ENCODE measurements around the gene TSPAN12. TPM values are rescaled to one million over a fixed set of nuclear protein-coding genes. Genes with fewer than 3 reads are reported as not detected.
"Not testable (repeated sequence)": the region's sequence is repeated elsewhere in the genome, so short reads cannot be mapped to it uniquely, and the experiment has no call there.

TSPAN12 gene, protein sequence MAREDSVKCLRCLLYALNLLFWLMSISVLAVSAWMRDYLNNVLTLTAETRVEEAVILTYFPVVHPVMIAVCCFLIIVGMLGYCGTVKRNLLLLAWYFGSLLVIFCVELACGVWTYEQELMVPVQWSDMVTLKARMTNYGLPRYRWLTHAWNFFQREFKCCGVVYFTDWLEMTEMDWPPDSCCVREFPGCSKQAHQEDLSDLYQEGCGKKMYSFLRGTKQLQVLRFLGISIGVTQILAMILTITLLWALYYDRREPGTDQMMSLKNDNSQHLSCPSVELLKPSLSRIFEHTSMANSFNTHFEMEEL
- polyA plus RNA-seq: 99.6 TPM
- long read RNA-seq, donor 1, transcript TSPAN12-201 (8 exons, 2,798 nt): major isoform, 18 of 44 reads
- long read RNA-seq, donor 1, partial matches to known transcripts: 22 of 44 reads
- long read RNA-seq, donor 1, other reads (novel, unspliced or antisense): 0 of 44 reads
- long read RNA-seq, donor 2, transcript TSPAN12-201 (8 exons, 2,798 nt): major isoform, 34 of 84 reads
- long read RNA-seq, donor 2, transcript TSPAN12-202 (9 exons, 1,495 nt): minor isoform, 5 of 84 reads
- long read RNA-seq, donor 2, partial matches to known transcripts: 6 of 84 reads
- long read RNA-seq, donor 2, other reads (novel, unspliced or antisense): 39 of 84 reads
- long read RNA-seq, donor 3, transcript TSPAN12-201 (8 exons, 2,798 nt): major isoform, 19 of 63 reads
- long read RNA-seq, donor 3, partial matches to known transcripts: 15 of 63 reads
- long read RNA-seq, donor 3, other reads (novel, unspliced or antisense): 24 of 63 reads
- long read RNA-seq, donor 4, partial matches to known transcripts: 0 of 1 reads
- long read RNA-seq, donor 4, other reads (novel, unspliced or antisense): 0 of 1 reads
- long read RNA-seq, donor 5, transcript TSPAN12-201 (8 exons, 2,798 nt): major isoform, 7 of 8 reads
- long read RNA-seq, donor 5, partial matches to known transcripts: 0 of 8 reads
- long read RNA-seq, donor 5, other reads (novel, unspliced or antisense): 0 of 8 reads
- long read RNA-seq, donor 6, transcript TSPAN12-201 (8 exons, 2,798 nt): major isoform, 26 of 45 reads
- long read RNA-seq, donor 6, partial matches to known transcripts: 0 of 45 reads
- long read RNA-seq, donor 6, other reads (novel, unspliced or antisense): 16 of 45 reads
- long read RNA-seq, donor 7, transcript TSPAN12-201 (8 exons, 2,798 nt): major isoform, 6 of 6 reads
- long read RNA-seq, donor 7, partial matches to known transcripts: 0 of 6 reads
- long read RNA-seq, donor 7, other reads (novel, unspliced or antisense): 0 of 6 reads
- long read RNA-seq, donor 8, transcript TSPAN12-201 (8 exons, 2,798 nt): major isoform, 15 of 52 reads
- long read RNA-seq, donor 8, transcript TSPAN12-202 (9 exons, 1,495 nt): minor isoform, 6 of 52 reads
- long read RNA-seq, donor 8, partial matches to known transcripts: 12 of 52 reads
- long read RNA-seq, donor 8, other reads (novel, unspliced or antisense): 19 of 52 reads
- long read RNA-seq, donor 9, transcript TSPAN12-201 (8 exons, 2,798 nt): major isoform, 14 of 38 reads
- long read RNA-seq, donor 9, partial matches to known transcripts: 5 of 38 reads
- long read RNA-seq, donor 9, other reads (novel, unspliced or antisense): 16 of 38 reads
- long read RNA-seq, donor 10, transcript TSPAN12-201 (8 exons, 2,798 nt): major isoform, 14 of 37 reads
- long read RNA-seq, donor 10, transcript TSPAN12-202 (9 exons, 1,495 nt): minor isoform, 6 of 37 reads
- long read RNA-seq, donor 10, partial matches to known transcripts: 0 of 37 reads
- long read RNA-seq, donor 10, other reads (novel, unspliced or antisense): 17 of 37 reads
- long read RNA-seq, donor 11, transcript TSPAN12-201 (8 exons, 2,798 nt): major isoform, 8 of 9 reads
- long read RNA-seq, donor 11, partial matches to known transcripts: 0 of 9 reads
- long read RNA-seq, donor 11, other reads (novel, unspliced or antisense): 0 of 9 reads

DNA sequence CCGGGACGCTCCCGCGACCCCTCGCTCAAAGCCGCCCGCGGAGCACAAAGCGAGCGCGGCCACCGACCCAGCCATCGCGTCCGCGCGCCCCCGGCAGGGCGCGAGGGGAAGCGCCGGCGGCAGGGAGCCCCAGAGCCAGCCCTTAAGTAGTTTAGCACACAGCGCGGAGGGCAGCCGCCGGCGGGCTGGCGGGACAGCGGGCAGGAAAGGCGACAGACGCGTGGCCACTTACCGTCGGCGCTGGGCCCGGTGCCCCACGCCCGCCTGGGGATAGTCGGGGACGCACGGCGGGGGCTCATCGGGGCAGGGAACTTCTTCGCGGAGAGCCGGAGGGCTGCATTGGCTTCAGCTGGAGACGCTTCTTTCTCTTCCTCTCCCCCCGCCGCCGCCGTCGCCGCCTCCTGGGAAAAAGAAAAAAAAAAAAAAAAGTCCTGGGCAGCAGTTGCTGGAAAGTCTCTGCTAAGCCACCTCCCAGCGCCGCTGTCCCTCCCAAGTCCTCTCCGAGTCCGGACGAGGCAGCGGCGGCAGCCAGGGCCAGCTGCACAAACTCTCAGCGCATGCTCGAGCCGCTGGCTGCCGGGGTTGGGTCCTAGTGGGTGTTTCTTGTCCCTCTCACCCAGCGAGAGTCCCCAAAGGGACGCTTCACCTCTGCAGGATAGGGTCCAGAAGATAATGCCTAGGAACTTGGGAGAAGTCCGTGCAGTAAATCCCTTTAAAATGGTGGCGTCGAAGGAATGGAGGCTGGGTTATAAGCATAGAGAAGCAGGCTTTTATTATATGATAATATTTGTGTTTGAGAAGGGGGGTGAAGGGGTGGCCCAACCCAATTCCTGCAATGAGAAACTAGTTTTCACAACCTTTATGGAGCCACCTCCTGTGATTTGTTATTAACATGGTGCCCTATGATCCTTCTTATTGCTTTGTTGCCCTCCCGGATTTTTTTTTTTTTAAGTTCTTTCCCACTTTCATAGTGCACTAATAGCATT lies at the start of gene TSPAN12:
Gene TSPAN12 (minus strand): TSS at position 557 of the 986 bp plus-strand sequence. CDS start 1,381 bp downstream, outside the sequence.
- WGBS (ENCODE audit: insufficient coverage, low lambda C conversion rate): no CpG with 5 or more reads among the region's 71 CpGs
- DNase-seq: peak; percentile 81 to 95
- H3K9me3 ChIP-seq (ENCODE audit: control insufficient read depth, low read depth, low read length): no peaks in the 10 kb centered on the region
- no peaks in the 10 kb centered on the region for H3K27me3 ChIP-seq (ENCODE audit: control insufficient read depth, insufficient read depth, low read length)
- H3K4me3 ChIP-seq (ENCODE audit: low read length): peak within 1 kb of the TSS; percentile 76
- H3K36me3 ChIP-seq (ENCODE audit: control insufficient read depth, insufficient read depth, low read length): no peaks in the 10 kb centered on the region
- H3K4me1 ChIP-seq (ENCODE audit: control insufficient read depth, insufficient read depth, low read length): peaks cover 16% of the 10 kb centered on the region
- peak within 1 kb of the TSS; percentile 94 for H3K27ac ChIP-seq (ENCODE audit: low read length)

DNA sequence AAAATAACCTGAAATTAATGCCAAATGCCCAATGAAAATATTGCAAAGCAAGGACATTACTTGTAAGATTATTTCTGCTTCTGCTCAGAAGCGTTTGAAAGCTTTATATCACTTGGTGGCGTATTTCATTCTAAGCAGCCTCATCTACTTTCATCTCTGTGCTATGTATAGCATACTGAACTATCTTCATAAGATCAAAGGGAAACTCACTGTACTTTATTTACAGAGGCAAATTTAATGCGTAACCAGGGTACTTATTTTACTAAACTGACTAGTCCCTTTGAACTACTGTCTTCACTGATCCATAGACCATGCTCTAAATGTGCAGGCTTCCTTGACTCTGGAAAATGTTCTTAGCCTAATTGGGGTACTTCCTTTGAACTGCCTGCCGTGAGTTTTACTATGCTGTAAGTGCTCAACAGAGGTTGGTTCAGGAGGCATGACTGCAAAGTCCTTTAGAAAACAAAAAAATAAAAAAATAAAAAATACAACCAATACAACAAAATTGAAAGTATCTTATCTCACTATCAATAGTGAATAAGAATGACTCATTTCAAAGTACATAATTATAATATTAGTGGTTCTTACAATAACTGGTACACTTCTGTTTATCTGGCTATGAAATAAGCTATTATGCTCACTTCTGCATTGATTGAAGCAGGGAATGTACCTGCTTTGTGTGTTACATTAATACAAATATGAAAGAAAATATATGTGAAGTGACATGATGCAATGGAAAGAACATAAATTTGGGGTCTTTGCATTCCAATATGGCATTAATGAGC lies 41.0 kb upstream of the TSPAN12 start:
- H3K4me1 ChIP-seq (ENCODE audit: control insufficient read depth, insufficient read depth, low read length): no peaks in the 10 kb centered on the region
- WGBS (ENCODE audit: insufficient coverage, low lambda C conversion rate): 58% methylated on average over 3 of the region's 4 CpGs
- no peak overlapping the region for H3K27ac ChIP-seq (ENCODE audit: low read length)
- H3K9me3 ChIP-seq (ENCODE audit: control insufficient read depth, low read depth, low read length): peaks cover 5% of the 10 kb centered on the region
- H3K4me3 ChIP-seq (ENCODE audit: low read length): no peak overlapping the region
- no peaks in the 10 kb centered on the region for H3K36me3 ChIP-seq (ENCODE audit: control insufficient read depth, insufficient read depth, low read length)
- no peaks in the 10 kb centered on the region for H3K27me3 ChIP-seq (ENCODE audit: control insufficient read depth, insufficient read depth, low read length)
- peak in 1 of 2 donors; percentile 1 for DNase-seq

DNA sequence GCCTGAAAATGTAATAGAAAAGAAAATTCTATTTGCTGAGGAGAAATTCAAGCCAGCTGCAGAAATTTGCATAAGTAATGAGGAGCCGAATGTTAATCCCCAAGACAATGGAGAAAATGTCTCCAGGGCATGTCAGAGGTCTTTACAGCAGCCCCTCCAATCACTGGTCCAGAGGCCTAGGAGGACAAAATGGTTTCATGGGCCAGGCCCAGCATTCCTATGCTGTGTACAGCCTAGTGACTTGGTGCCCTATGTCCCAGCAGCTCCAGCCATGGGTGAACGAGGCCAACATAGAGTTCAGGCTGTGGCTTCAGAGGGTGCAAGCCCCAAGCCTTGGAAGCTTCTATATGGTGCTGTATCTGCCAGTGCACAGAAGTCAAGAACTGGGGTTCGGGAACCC lies 37.3 kb upstream of the TSPAN12 start:
- H3K27ac ChIP-seq (ENCODE audit: low read length); H3K36me3 ChIP-seq (ENCODE audit: control insufficient read depth, insufficient read depth, low read length); H3K9me3 ChIP-seq (ENCODE audit: control insufficient read depth, low read depth, low read length); DNase-seq; H3K4me3 ChIP-seq (ENCODE audit: low read length); H3K27me3 ChIP-seq (ENCODE audit: control insufficient read depth, insufficient read depth, low read length); H3K4me1 ChIP-seq (ENCODE audit: control insufficient read depth, insufficient read depth, low read length): not testable (repeated sequence)
- WGBS (ENCODE audit: insufficient coverage, low lambda C conversion rate): 100% methylated on average over 2 of the region's 3 CpGs

DNA sequence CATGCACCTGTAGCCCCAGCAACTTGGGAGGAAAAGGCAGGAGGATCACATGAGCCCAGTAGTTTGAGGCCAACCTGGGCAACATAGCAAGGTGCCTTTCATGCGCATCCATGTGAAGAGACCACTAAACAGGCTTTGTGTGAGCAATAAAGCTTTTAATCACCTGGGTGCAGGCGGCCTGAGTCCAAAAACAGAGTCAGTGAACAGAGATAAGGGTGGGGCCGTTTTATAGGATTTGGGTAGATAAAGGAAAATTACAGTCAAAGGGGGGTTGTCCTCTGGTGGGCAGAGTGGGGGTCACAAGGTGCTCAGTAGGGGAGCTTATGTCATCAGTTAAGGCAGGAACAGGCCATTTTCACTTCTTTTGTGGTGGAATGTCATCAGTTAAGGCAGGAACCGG lies 27.7 kb upstream of the TSPAN12 start:
- not testable (repeated sequence) for H3K4me1 ChIP-seq (ENCODE audit: control insufficient read depth, insufficient read depth, low read length); H3K27me3 ChIP-seq (ENCODE audit: control insufficient read depth, insufficient read depth, low read length); DNase-seq; H3K4me3 ChIP-seq (ENCODE audit: low read length); H3K36me3 ChIP-seq (ENCODE audit: control insufficient read depth, insufficient read depth, low read length); H3K27ac ChIP-seq (ENCODE audit: low read length); H3K9me3 ChIP-seq (ENCODE audit: control insufficient read depth, low read depth, low read length)
- WGBS (ENCODE audit: insufficient coverage, low lambda C conversion rate): 65% methylated on average over 2 of the region's 4 CpGs

DNA sequence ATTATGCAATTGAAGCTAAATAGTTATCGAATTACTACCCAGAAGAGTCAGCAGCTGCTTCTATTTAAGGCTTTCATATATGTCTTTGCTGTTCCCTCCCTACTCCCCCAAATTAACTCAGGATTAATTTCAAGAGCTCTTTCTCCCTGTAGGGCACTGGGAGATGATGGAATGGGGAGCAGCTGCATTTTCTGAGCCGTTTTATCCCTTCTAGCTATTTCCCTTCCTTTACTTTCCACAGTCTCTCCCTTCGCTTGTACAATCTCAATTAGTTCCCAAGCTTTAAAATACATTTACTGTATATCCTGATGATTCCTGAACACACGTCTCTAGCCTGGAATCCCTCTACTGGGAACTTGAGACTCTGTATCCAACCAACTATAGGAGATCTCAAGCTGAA lies 19.8 kb upstream of the TSPAN12 start:
- Histone ChIP-seq H3K4me3 (ENCODE audit: low read length) (no peak overlapping the region), H3K4me1 (ENCODE audit: control insufficient read depth, insufficient read depth, low read length) (no peaks in the 10 kb centered on the region), H3K27ac (ENCODE audit: low read length) (no peak overlapping the region), H3K9me3 (ENCODE audit: control insufficient read depth, low read depth, low read length) (no peaks in the 10 kb centered on the region), H3K36me3 (ENCODE audit: control insufficient read depth, insufficient read depth, low read length) (no peaks in the 10 kb centered on the region), H3K27me3 (ENCODE audit: control insufficient read depth, insufficient read depth, low read length) (no peaks in the 10 kb centered on the region)
- no peak for DNase-seq
- 100% methylated on average over 3 of the region's 4 CpGs for WGBS (ENCODE audit: insufficient coverage, low lambda C conversion rate)

DNA sequence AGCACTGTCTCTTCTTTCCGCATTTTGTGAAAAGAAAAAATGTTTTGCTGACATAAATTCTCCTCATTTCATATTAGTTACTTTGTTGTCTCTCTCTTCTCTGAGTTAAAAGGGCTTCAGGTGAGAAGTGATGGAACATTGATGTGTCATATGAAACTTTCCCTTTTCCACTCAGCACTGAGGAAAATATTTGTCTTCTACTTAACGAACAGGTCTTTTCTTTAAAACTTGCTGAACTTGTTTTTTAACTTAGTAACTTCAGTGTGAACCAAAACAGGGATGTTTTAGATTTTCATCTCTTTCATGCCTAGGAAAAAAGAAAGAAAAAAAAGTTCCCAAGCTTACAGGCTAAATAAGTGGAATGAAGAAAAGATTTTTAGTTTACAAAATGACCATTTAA lies 19.0 kb upstream of the TSPAN12 start:
- WGBS (ENCODE audit: insufficient coverage, low lambda C conversion rate): 57% methylated on average over 2 of the region's 2 CpGs
- H3K4me1 ChIP-seq (ENCODE audit: control insufficient read depth, insufficient read depth, low read length): no peaks in the 10 kb centered on the region

DNA sequence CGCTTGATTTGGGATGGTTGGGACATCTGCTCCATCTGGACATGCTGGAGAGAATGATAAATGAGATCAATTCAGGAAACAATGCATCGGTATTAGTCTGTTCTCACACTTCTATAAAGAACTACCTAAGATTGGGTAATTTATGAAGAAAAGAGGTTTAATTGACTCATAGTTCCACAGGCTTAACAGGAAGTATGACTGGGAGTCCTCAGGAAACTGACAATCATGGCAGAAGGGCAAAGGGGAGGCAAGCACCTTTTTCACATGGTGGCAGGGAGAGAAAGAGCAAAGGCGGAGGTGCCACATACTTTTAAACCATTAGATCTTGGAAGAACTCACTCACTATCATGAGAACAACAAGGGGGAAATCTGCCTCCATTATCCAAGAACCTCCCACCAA lies 16.8 kb upstream of the TSPAN12 start:
- DNase-seq: no peak
- Histone ChIP-seq H3K4me1 (ENCODE audit: control insufficient read depth, insufficient read depth, low read length) (no peaks in the 10 kb centered on the region), H3K27ac (ENCODE audit: low read length) (no peak overlapping the region), H3K36me3 (ENCODE audit: control insufficient read depth, insufficient read depth, low read length) (no peaks in the 10 kb centered on the region), H3K4me3 (ENCODE audit: low read length) (no peak overlapping the region), H3K27me3 (ENCODE audit: control insufficient read depth, insufficient read depth, low read length) (no peaks in the 10 kb centered on the region), H3K9me3 (ENCODE audit: control insufficient read depth, low read depth, low read length) (no peaks in the 10 kb centered on the region)
- 90% methylated on average over 3 of the region's 3 CpGs for WGBS (ENCODE audit: insufficient coverage, low lambda C conversion rate)

More for the DNA sequence above, 19.0 kb upstream of the TSPAN12 start:
- Histone ChIP-seq H3K9me3 (ENCODE audit: control insufficient read depth, low read depth, low read length) (no peaks in the 10 kb centered on the region), H3K27ac (ENCODE audit: low read length) (no peak overlapping the region), H3K27me3 (ENCODE audit: control insufficient read depth, insufficient read depth, low read length) (no peaks in the 10 kb centered on the region), H3K36me3 (ENCODE audit: control insufficient read depth, insufficient read depth, low read length) (no peaks in the 10 kb centered on the region), H3K4me3 (ENCODE audit: low read length) (no peak overlapping the region)
- no peak for DNase-seq

DNA sequence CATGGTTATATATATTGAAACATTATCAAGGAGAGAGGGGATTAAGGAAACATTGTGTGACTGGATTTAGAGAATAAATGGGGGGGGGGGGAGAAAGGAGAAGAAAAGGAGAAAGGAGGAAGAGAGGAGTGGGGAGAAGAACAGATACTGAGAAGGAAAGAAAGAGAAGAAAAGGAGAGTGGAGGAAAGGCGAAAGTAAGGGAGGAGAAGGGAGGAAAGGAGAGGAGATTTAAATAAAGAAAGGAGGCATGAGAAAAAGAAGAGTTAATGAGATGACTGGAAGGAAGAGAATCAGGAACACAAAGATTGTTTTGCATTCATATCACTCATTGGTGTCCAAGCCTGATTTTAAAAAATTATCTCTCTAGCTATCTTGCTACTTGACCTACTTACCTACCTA lies 16.1 kb upstream of the TSPAN12 start:
- no peak for DNase-seq
- WGBS (ENCODE audit: insufficient coverage, low lambda C conversion rate): 100% methylated on average over 1 of the region's 1 CpG
- no peaks in the 10 kb centered on the region for H3K36me3 ChIP-seq (ENCODE audit: control insufficient read depth, insufficient read depth, low read length)
- no peak overlapping the region for H3K4me3 ChIP-seq (ENCODE audit: low read length)
- H3K27ac ChIP-seq (ENCODE audit: low read length): no peak overlapping the region
- H3K9me3 ChIP-seq (ENCODE audit: control insufficient read depth, low read depth, low read length): no peaks in the 10 kb centered on the region
- no peaks in the 10 kb centered on the region for H3K4me1 ChIP-seq (ENCODE audit: control insufficient read depth, insufficient read depth, low read length)
- no peaks in the 10 kb centered on the region for H3K27me3 ChIP-seq (ENCODE audit: control insufficient read depth, insufficient read depth, low read length)

Data from large intestine (tissue), 12 donors.